ENCODE results near the gene USP2.

Gene USP2

GRCh38 chr11:119417726-119418540 is 36.4 kb upstream of the USP2 start:
- no peak overlapping the region for H3K27ac ChIP-seq (ENCODE audit: low read length)
- H3K36me3 ChIP-seq (replicated peaks; ENCODE audit: insufficient read depth, low read length) = no peaks in the 10 kb centered on the region
- no peaks in the 10 kb centered on the region for H4K20me1 ChIP-seq (ENCODE audit: insufficient read depth, low read length)
- TF ChIP-seq EZH2phosphoT487 (IDR thresholded peaks at IDR 0.05; ENCODE audit: low read length) = no peak
- TF ChIP-seq CTCF (IDR thresholded peaks at IDR 0.05; ENCODE audit: low read length) = no peak
- TF ChIP-seq EZH2 (optimal IDR thresholded peaks at IDR 0.05; ENCODE audit: low read depth, low read length) = no peak
- no peak for DNase-seq
- H3K4me1 ChIP-seq (ENCODE audit: low read length) = no peaks in the 10 kb centered on the region
- H3K27me3 ChIP-seq (replicated peaks; ENCODE audit: insufficient read depth, low read length) = peaks cover 33% of the 10 kb centered on the region
- no peaks in the 10 kb centered on the region for H3F3A ChIP-seq (ENCODE audit: insufficient read depth, low read length)
- no peak overlapping the region for H2AFZ ChIP-seq (ENCODE audit: low read length)
- H3K4me2 ChIP-seq (ENCODE audit: low read depth, low read length) = no peak overlapping the region
- H3K79me2 ChIP-seq (ENCODE audit: low read length) = no peaks in the 10 kb centered on the region
- H3K9me3 ChIP-seq (replicated peaks; ENCODE audit: insufficient read depth, low read length) = no peaks in the 10 kb centered on the region
- H3K4me3 ChIP-seq (ENCODE audit: low read length) = no peak overlapping the region
- no peaks in the 10 kb centered on the region for H3K9me2 ChIP-seq (replicated peaks; ENCODE audit: insufficient read depth, low read length)
- H3K9ac ChIP-seq (ENCODE audit: low read length) = no peak overlapping the region

DNA sequence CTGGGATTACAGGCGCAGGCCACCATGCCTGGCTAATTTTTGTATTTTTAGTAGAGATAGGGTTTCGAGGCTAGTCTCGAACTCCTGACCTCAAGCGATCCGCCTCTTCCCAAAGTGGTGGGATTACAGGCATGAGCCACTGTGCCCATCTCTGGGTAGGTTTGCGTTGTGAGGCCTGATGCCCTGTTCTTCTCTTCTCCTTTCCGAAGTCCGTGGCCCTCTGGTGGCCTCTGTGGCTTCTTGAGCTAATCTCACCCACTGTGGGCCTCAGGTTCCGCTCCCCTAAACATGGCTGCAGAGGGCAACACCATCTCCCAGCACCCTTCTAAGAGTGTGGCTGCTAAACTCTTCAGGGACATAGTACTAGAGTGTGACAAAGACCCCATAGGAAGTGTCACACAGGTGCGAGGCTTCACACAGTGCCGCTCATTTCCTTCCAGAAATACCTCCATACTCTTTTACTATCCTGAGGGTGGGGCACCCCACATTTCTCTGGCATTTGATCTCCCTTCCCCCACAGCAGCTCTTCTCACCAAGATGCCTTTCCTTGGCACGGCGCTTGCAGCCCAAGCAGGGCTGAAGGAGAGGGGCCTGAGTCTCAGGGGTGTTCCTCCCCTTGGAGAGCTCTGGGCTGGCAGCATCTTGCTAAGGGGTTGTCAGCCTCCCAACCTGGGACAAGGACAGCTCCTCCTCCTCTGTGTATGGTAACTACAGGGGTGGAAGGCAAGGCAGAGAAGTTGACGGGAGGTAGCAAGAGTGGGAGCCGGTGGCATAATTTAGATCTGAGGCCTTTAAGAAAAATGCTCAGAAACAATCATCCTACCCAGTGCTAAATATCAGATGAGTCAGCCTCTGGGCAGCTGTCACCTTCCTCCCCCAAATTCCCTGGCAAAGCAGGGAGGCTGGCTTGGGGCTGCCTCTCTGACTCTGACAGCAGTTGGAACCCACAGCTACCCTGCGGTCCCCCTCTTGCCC is 35.4 kb upstream of the USP2 start:
- Histone ChIP-seq H3K27ac (ENCODE audit: low read length) (no peak overlapping the region), H3K4me1 (ENCODE audit: low read length) (no peaks in the 10 kb centered on the region), H4K20me1 (ENCODE audit: insufficient read depth, low read length) (no peaks in the 10 kb centered on the region), H3K9me3 (replicated peaks; ENCODE audit: insufficient read depth, low read length) (no peaks in the 10 kb centered on the region), H3F3A (ENCODE audit: insufficient read depth, low read length) (no peaks in the 10 kb centered on the region), H3K4me2 (ENCODE audit: low read depth, low read length) (no peak overlapping the region), H3K9me2 (replicated peaks; ENCODE audit: insufficient read depth, low read length) (no peaks in the 10 kb centered on the region), H3K36me3 (replicated peaks; ENCODE audit: insufficient read depth, low read length) (no peaks in the 10 kb centered on the region), H3K27me3 (replicated peaks; ENCODE audit: insufficient read depth, low read length) (peaks cover 23% of the 10 kb centered on the region), H3K4me3 (ENCODE audit: low read length) (no peak overlapping the region), H3K9ac (ENCODE audit: low read length) (no peak overlapping the region), H2AFZ (ENCODE audit: low read length) (no peak overlapping the region), H3K79me2 (ENCODE audit: low read length) (no peaks in the 10 kb centered on the region)
- no peak for DNase-seq
- no peak for TF ChIP-seq EZH2 (optimal IDR thresholded peaks at IDR 0.05; ENCODE audit: low read depth, low read length)
- no peak for TF ChIP-seq EZH2phosphoT487 (IDR thresholded peaks at IDR 0.05; ENCODE audit: low read length)
- TF ChIP-seq CTCF (IDR thresholded peaks at IDR 0.05; ENCODE audit: low read length) = no peak

GRCh38 chr11:119415966-119416365 is 34.5 kb upstream of the USP2 start:
- no peak overlapping the region for H3K9ac ChIP-seq (ENCODE audit: low read length)
- H3K4me2 ChIP-seq (ENCODE audit: low read depth, low read length) = no peak overlapping the region
- TF ChIP-seq EZH2phosphoT487 (IDR thresholded peaks at IDR 0.05; ENCODE audit: low read length) (no peak), EZH2 (optimal IDR thresholded peaks at IDR 0.05; ENCODE audit: low read depth, low read length) (no peak), CTCF (IDR thresholded peaks at IDR 0.05; ENCODE audit: low read length) (no peak)
- H3K9me3 ChIP-seq (replicated peaks; ENCODE audit: insufficient read depth, low read length) = no peaks in the 10 kb centered on the region
- peaks cover 13% of the 10 kb centered on the region for H3K27me3 ChIP-seq (replicated peaks; ENCODE audit: insufficient read depth, low read length)
- H3K4me1 ChIP-seq (ENCODE audit: low read length) = no peaks in the 10 kb centered on the region
- no peak for DNase-seq
- H3K4me3 ChIP-seq (ENCODE audit: low read length) = no peak overlapping the region
- no peak overlapping the region for H3K27ac ChIP-seq (ENCODE audit: low read length)
- no peaks in the 10 kb centered on the region for H4K20me1 ChIP-seq (ENCODE audit: insufficient read depth, low read length)
- no peaks in the 10 kb centered on the region for H3K79me2 ChIP-seq (ENCODE audit: low read length)
- H2AFZ ChIP-seq (ENCODE audit: low read length) = no peak overlapping the region
- H3K9me2 ChIP-seq (replicated peaks; ENCODE audit: insufficient read depth, low read length) = no peaks in the 10 kb centered on the region
- H3K36me3 ChIP-seq (replicated peaks; ENCODE audit: insufficient read depth, low read length) = no peaks in the 10 kb centered on the region
- no peaks in the 10 kb centered on the region for H3F3A ChIP-seq (ENCODE audit: insufficient read depth, low read length)
